OCI-LY3 (cell line): ENCODE results near the gene SMIM38.

Experiments
- H2AFZ ChIP-seq: fragments of 200-600, 300-600 bp; shearing (Covaris generic); 2 replicates; pipeline ENCODE4 v1.6.0; 2014; ENCODE audit warnings: antibody characterized with exemption, low read depth, low read length
- H3K27ac ChIP-seq: fragments of 200-600, 300-600 bp; sonication (generic); 2 replicates; pipeline ENCODE4 v1.5.1; 2014; ENCODE audit warnings: mild to moderate bottlenecking, low read length, moderate library complexity, mixed read lengths
- H3K27me3 ChIP-seq: fragments of 200-600, 300-600 bp; sonication (generic); 2 replicates; pipeline ENCODE4 v1.6.1; 2014; ENCODE audit warnings: low read depth, low read length, mixed read lengths
- H3K36me3 ChIP-seq: fragments of 200-600, 300-600 bp; sonication (generic); replicated peaks from 2 replicates; pipeline ENCODE3; 2014; ENCODE audit warnings: low read depth, low read length, mixed read lengths
- H3K4me1 ChIP-seq: fragments of 300-600, 200-600 bp; sonication (generic); 2 replicates; pipeline ENCODE4 v1.6.1; 2014; ENCODE audit warnings: low read length, mixed read lengths
- H3K4me2 ChIP-seq: fragments of 200-600, 300-600 bp; sonication (generic); 2 replicates; pipeline ENCODE4 v1.6.1; 2014; ENCODE audit warnings: low read length, mixed read lengths
- H3K4me3 ChIP-seq: fragments of 300-600, 200-600 bp; sonication (generic); 2 replicates; pipeline ENCODE4 v1.5.1; 2014; ENCODE audit warnings: antibody characterized with exemption, mild to moderate bottlenecking, low read length, moderate library complexity
- H3K79me2 ChIP-seq: fragments of 300-600, 200-600 bp; shearing (Covaris generic); 2 replicates; pipeline ENCODE4 v1.6.1; 2014; ENCODE audit warnings: mild to moderate bottlenecking, low read length, mixed read lengths
- H3K9ac ChIP-seq: fragments of 300-600, 200-600 bp; shearing (Covaris generic); 2 replicates; pipeline ENCODE4 v1.6.0; 2014; ENCODE audit warnings: mild to moderate bottlenecking, low read length, moderate library complexity
- H3K9me3 ChIP-seq: fragments of 200-600, 300-600 bp; shearing (Covaris generic); 2 replicates; pipeline ENCODE4 v1.6.1; 2014; ENCODE audit warnings: low read length, mixed read lengths; ENCODE audit not compliant: insufficient read depth
- H4K20me1 ChIP-seq: fragments of 200-600, 300-600 bp; sonication (generic); 2 replicates; pipeline ENCODE4 v1.6.1; 2016; ENCODE audit warnings: low read length, mixed read lengths; ENCODE audit not compliant: insufficient read depth
- CTCF ChIP-seq: fragments of 200-600, 300-600 bp; sonication (generic); IDR thresholded peaks from 2 replicates; pipeline ENCODE4 v1.5.1; 2014; ENCODE audit warnings: antibody characterized with exemption, low read length, low read depth
- EZH2phosphoT487 ChIP-seq: fragments of 200-600 bp; shearing (Covaris generic); IDR thresholded peaks from 2 replicates; pipeline ENCODE4 v1.6.1; 2018; ENCODE audit warnings: antibody characterized with exemption, mixed run types, low read depth

The SMIM38 gene

GRCh38 chr11:69165775-69166174 is 10.0 kb downstream of the SMIM38 start:
- no peak overlapping the region for H2AFZ ChIP-seq
- TF ChIP-seq EZH2phosphoT487 (no peak), CTCF (no peak)
- peak overlapping the region; percentile 68; the same call in 1 of the 2 replicates for H3K4me3 ChIP-seq
- H3K4me2 ChIP-seq = peak overlapping the region; percentile 86
- H3K9me3 ChIP-seq = peaks cover 14% of the 10 kb centered on the region
- peaks cover 18% of the 10 kb centered on the region for H3K36me3 ChIP-seq
- H3K27ac ChIP-seq = peak overlapping the region; percentile 86
- peaks cover 29% of the 10 kb centered on the region for H3K4me1 ChIP-seq
- H3K79me2 ChIP-seq = no peaks in the 10 kb centered on the region
- H3K27me3 ChIP-seq = no peaks in the 10 kb centered on the region
- peak overlapping the region; percentile 74 for H3K9ac ChIP-seq
- H4K20me1 ChIP-seq = no peaks in the 10 kb centered on the region

GRCh38 chr11:69166218-69167115 is 10.7 kb downstream of the SMIM38 start:
- peaks cover 14% of the 10 kb centered on the region for H3K9me3 ChIP-seq
- H3K9ac ChIP-seq = peak overlapping the region; percentile 74
- peaks cover 29% of the 10 kb centered on the region for H3K4me1 ChIP-seq
- TF ChIP-seq CTCF = no peak
- TF ChIP-seq EZH2phosphoT487 = no peak
- H3K4me2 ChIP-seq = peak overlapping the region; percentile 86
- peak overlapping the region; percentile 68 for H3K4me3 ChIP-seq
- no peaks in the 10 kb centered on the region for H3K27me3 ChIP-seq
- H3K27ac ChIP-seq = peak overlapping the region; percentile 86
- no peaks in the 10 kb centered on the region for H4K20me1 ChIP-seq
- no peak overlapping the region for H2AFZ ChIP-seq
- no peaks in the 10 kb centered on the region for H3K79me2 ChIP-seq
- peaks cover 22% of the 10 kb centered on the region for H3K36me3 ChIP-seq

DNA sequence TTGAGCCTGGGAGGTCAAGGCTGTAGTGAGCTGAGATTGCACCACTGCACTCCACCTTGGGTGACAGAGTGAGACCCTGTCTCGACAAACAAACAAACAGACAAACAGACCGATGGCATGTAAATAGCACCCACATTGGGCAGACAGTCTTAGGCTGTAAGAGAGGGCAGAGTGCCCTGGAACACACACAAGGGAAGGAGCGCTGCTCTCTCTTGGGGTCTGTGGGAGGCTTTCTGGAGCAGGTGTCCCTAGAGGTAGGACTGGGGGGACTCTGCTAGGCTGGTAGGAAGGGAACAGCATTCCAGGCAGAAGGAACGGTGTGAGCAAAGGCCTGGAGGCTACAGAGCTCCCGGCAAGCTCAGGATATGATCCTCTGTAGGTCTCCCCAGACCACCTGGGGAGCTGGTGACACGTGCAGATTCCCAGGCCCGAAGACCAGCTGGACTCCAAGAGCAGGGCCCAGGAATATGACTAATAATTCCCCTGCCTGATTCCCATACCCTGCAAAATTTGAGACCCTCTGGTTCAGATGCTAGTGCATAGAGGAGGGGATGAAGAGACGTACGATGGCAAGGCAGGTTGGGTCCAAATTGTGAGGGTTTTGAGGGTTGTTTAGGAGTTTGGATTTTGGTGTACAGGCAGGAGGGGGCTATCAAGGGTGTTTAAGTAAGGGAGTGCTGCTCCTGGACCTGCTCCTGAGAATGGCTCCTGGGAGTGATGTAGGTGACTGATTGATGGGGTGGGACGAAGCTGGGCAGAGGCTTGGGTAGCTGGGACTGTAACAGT is 11.6 kb downstream of the SMIM38 start:
- no peak overlapping the region for H2AFZ ChIP-seq
- peaks cover 35% of the 10 kb centered on the region for H3K4me1 ChIP-seq
- no peaks in the 10 kb centered on the region for H3K27me3 ChIP-seq
- no peaks in the 10 kb centered on the region for H3K79me2 ChIP-seq
- peak overlapping the region; percentile 62 for H3K4me3 ChIP-seq
- peak overlapping the region; percentile 86 for H3K27ac ChIP-seq
- peaks cover 22% of the 10 kb centered on the region for H3K36me3 ChIP-seq
- H4K20me1 ChIP-seq = no peaks in the 10 kb centered on the region
- peak overlapping the region; percentile 70 for H3K9ac ChIP-seq
- H3K9me3 ChIP-seq = peaks cover 14% of the 10 kb centered on the region
- no peak for TF ChIP-seq EZH2phosphoT487
- TF ChIP-seq CTCF = no peak
- peak overlapping the region; percentile 86 for H3K4me2 ChIP-seq
